ENCODE data around the gene AK4.

AK4 gene

GRCh38 chr1:65190229-65190628, 42.2 kb downstream of the AK4 start:
- H3K4me1 ChIP-seq (ENCODE audit: low read depth, poor library complexity, severe bottlenecking): no peaks in the 10 kb centered on the region
- no peaks in the 10 kb centered on the region for H3K36me3 ChIP-seq (ENCODE audit: insufficient read depth)
- no peaks in the 10 kb centered on the region for H3K27me3 ChIP-seq (ENCODE audit: insufficient read depth, low read depth)
- H3K79me2 ChIP-seq (ENCODE audit: insufficient read depth, low read depth): no peaks in the 10 kb centered on the region
- no peak overlapping the region for H3K4me3 ChIP-seq (IDR thresholded peaks at IDR 0.05; ENCODE audit: insufficient read depth, low read depth, low read length)
- TF ChIP-seq CTCF (conservative IDR thresholded peaks at IDR 0.05; ENCODE audit: low read depth, low read length): no peak
- no peak overlapping the region for H2AFZ ChIP-seq (ENCODE audit: low read depth)
- no peak overlapping the region for H3K4me2 ChIP-seq
- no peak overlapping the region for H3K27ac ChIP-seq
- H4K20me1 ChIP-seq (ENCODE audit: insufficient read depth): no peaks in the 10 kb centered on the region
- no peak overlapping the region for H3K9ac ChIP-seq

- H3K9ac ChIP-seq: no peak overlapping the region
- H3K4me2 ChIP-seq: no peak overlapping the region
- H3K27me3 ChIP-seq (ENCODE audit: insufficient read depth, low read depth): no peaks in the 10 kb centered on the region
- H4K20me1 ChIP-seq (ENCODE audit: insufficient read depth): no peaks in the 10 kb centered on the region
- no peak overlapping the region for H3K4me3 ChIP-seq (IDR thresholded peaks at IDR 0.05; ENCODE audit: insufficient read depth, low read depth, low read length)
- H2AFZ ChIP-seq (ENCODE audit: low read depth): no peak overlapping the region
- H3K79me2 ChIP-seq (ENCODE audit: insufficient read depth, low read depth): no peaks in the 10 kb centered on the region
- H3K27ac ChIP-seq: no peak overlapping the region
- H3K4me1 ChIP-seq (ENCODE audit: low read depth, poor library complexity, severe bottlenecking): no peaks in the 10 kb centered on the region
- H3K36me3 ChIP-seq (ENCODE audit: insufficient read depth): no peaks in the 10 kb centered on the region
- TF ChIP-seq CTCF (conservative IDR thresholded peaks at IDR 0.05; ENCODE audit: low read depth, low read length): no peak
These were observed 45.2 kb downstream of the AK4 start for GRCh38 chr1:65193129-65193695.

GRCh38 chr1:65195495-65196417, 47.8 kb downstream of the AK4 start:
- no peak overlapping the region for H3K4me3 ChIP-seq (IDR thresholded peaks at IDR 0.05; ENCODE audit: insufficient read depth, low read depth, low read length)
- H3K4me2 ChIP-seq: no peak overlapping the region
- TF ChIP-seq CTCF (conservative IDR thresholded peaks at IDR 0.05; ENCODE audit: low read depth, low read length): no peak
- no peaks in the 10 kb centered on the region for H3K4me1 ChIP-seq (ENCODE audit: low read depth, poor library complexity, severe bottlenecking)
- H2AFZ ChIP-seq (ENCODE audit: low read depth): no peak overlapping the region
- no peak overlapping the region for H3K27ac ChIP-seq
- H3K27me3 ChIP-seq (ENCODE audit: insufficient read depth, low read depth): no peaks in the 10 kb centered on the region
- H4K20me1 ChIP-seq (ENCODE audit: insufficient read depth): no peaks in the 10 kb centered on the region
- H3K9ac ChIP-seq: no peak overlapping the region
- no peaks in the 10 kb centered on the region for H3K36me3 ChIP-seq (ENCODE audit: insufficient read depth)
- no peaks in the 10 kb centered on the region for H3K79me2 ChIP-seq (ENCODE audit: insufficient read depth, low read depth)

GRCh38 chr1:65196926-65197325, 48.9 kb downstream of the AK4 start:
- no peaks in the 10 kb centered on the region for H3K36me3 ChIP-seq (ENCODE audit: insufficient read depth)
- H3K79me2 ChIP-seq (ENCODE audit: insufficient read depth, low read depth): no peaks in the 10 kb centered on the region
- H3K9ac ChIP-seq: no peak overlapping the region
- H3K4me2 ChIP-seq: no peak overlapping the region
- no peak overlapping the region for H3K27ac ChIP-seq
- no peaks in the 10 kb centered on the region for H3K27me3 ChIP-seq (ENCODE audit: insufficient read depth, low read depth)
- no peaks in the 10 kb centered on the region for H4K20me1 ChIP-seq (ENCODE audit: insufficient read depth)
- TF ChIP-seq CTCF (conservative IDR thresholded peaks at IDR 0.05; ENCODE audit: low read depth, low read length): no peak
- H3K4me3 ChIP-seq (IDR thresholded peaks at IDR 0.05; ENCODE audit: insufficient read depth, low read depth, low read length): no peak overlapping the region
- no peaks in the 10 kb centered on the region for H3K4me1 ChIP-seq (ENCODE audit: low read depth, poor library complexity, severe bottlenecking)
- no peak overlapping the region for H2AFZ ChIP-seq (ENCODE audit: low read depth)
